Skeletal muscle tissue (tissue), 4 donors: ENCODE data around the gene C21orf58. TPM values are rescaled to one million over a fixed set of nuclear protein-coding genes. Genes with fewer than 3 reads are reported as not detected.
"Not testable (repeated sequence)": the region's sequence is repeated elsewhere in the genome, so short reads cannot be mapped to it uniquely, and the experiment has no call there.

Experiments used
- H3K27ac ChIP-seq: one replicate; pipeline ENCODE4 v1.7.0; 2013; ENCODE audit warnings: mild to moderate bottlenecking, low read depth, low read length, inconsistent platforms
- H3K27me3 ChIP-seq, 3 donors: one replicate each; pipeline ENCODE4 v1.7.0; 2013; ENCODE audit warnings: low read length in 3 of 3; ENCODE audit not compliant: control insufficient read depth in 3 of 3, insufficient read depth in 3 of 3
- H3K36me3 ChIP-seq, 3 donors: one replicate each; pipeline ENCODE4 v1.7.0; 2013; ENCODE audit warnings: low read length in 3 of 3; ENCODE audit not compliant: control insufficient read depth in 3 of 3, insufficient read depth in 3 of 3
- H3K4me1 ChIP-seq, 3 donors: one replicate each; pipeline ENCODE4 v1.7.0; 2013; ENCODE audit warnings: low read length in 3 of 3, mild to moderate bottlenecking in 3 of 3; ENCODE audit not compliant: control insufficient read depth in 3 of 3, insufficient read depth in 3 of 3
- H3K4me3 ChIP-seq, 3 donors: one replicate each; pipeline ENCODE4 v1.7.0; 2013; ENCODE audit warnings: low read length in 3 of 3
- H3K9ac ChIP-seq, 3 donors: one replicate each; pipeline ENCODE4 v1.7.0; 2013; ENCODE audit warnings: low read length in 3 of 3, mild to moderate bottlenecking in 3 of 3, moderate library complexity in 2 of 3, low read depth in 1 of 3
- H3K9me3 ChIP-seq, 3 donors: one replicate each; pipeline ENCODE4 v1.7.0; 2013; ENCODE audit warnings: low read length in 3 of 3; ENCODE audit not compliant: control insufficient read depth in 3 of 3
- total RNA-seq: library from RNA; depleted of rRNA; stranded (reverse); fragments of >200 nt; gene quantifications from one replicate; pipeline ENCODE4 v1.2.3, GENCODE V29; 2014
- donor health status: Osteomylitis.

Gene C21orf58
- total RNA-seq = 3.1 TPM

DNA sequence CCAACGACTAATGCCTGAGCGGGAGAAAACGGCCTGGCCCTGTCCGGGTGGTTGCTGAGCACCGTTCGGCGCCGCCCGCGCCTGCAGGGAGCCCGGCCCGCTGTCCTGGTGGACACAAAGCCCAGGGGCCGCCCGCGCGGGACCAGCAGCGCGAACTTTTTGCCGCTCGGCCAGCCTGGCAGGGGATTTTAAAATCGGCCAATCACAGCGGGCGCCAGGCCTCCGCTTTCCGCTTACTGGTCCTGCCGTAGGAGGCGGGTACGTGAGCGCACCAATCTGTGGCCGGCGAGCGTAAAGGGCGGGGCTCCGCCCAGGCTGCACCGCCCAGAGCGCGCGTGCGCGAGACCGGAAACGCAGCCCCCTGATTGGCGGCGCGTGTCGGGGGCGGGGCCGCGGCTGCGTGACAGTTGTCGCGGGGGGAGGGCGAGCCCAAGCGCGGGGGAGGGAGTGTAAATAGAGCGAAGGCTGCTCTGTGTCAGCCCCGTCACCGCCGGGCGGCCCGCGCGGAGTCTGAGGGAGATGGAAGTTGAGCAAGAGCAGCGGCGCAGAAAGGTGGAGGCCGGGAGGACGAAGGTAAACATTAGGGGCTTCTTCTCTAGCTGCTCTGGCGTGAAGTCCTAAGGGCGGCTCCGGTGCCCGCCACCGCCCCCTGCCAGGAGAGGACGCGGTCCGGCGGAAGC lies at the start of gene C21orf58, which contains the start of gene PCNT:
Gene C21orf58, minus strand, starts transcription at position 161 of the 680 bp plus-strand sequence. CDS start 1,132 bp downstream, outside the sequence.
Gene PCNT, plus strand, starts transcription at position 447 of the 680 bp plus-strand sequence. Its CDS starts 73 bp downstream, at position 520.
- H3K9ac ChIP-seq = peak within 1 kb of the TSS; percentile 83 to 97 (median 92)
- peaks cover 20 to 35% (median 23%) of the 10 kb centered on the region in 3 donors for H3K4me1 ChIP-seq
- no peaks in the 10 kb centered on the region for H3K9me3 ChIP-seq
- H3K27me3 ChIP-seq = no peaks in the 10 kb centered on the region
- peak within 1 kb of the TSS; percentile 82 to 90 (median 89) for H3K4me3 ChIP-seq
- peaks cover 0 to 8% (median 6%) of the 10 kb centered on the region in 3 donors for H3K36me3 ChIP-seq
- peak within 1 kb of the TSS; percentile 98 for H3K27ac ChIP-seq

DNA sequence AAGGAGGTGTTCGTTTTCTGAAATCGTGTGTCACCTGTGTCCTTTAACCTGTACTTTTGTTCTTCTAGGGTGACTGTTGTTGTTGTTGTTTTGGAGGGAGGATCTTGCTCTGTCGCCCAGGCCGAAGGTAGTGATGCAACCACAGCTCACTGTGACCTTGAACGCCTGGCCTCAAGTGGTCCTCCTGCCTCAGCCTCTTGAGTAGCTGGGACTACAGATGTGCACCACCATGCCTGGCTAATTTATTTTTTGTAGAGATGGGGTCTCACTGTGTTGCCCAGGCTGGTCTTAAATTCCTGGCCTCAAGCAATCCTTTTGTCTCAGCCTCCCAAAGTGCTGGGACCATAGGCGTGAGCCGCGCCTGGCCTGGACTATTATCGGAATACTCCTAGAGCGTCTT lies 49.3 kb upstream of the C21orf58 start:
- H3K36me3 ChIP-seq = peaks cover 17 to 24% (median 18%) of the 10 kb centered on the region in 3 donors
- H3K27ac ChIP-seq = peak overlapping the region; percentile 96
- H3K4me1 ChIP-seq = peaks cover 35 to 74% (median 60%) of the 10 kb centered on the region in 3 donors
- H3K9me3 ChIP-seq, H3K4me3 ChIP-seq, H3K9ac ChIP-seq, H3K27me3 ChIP-seq: not testable (repeated sequence)

DNA sequence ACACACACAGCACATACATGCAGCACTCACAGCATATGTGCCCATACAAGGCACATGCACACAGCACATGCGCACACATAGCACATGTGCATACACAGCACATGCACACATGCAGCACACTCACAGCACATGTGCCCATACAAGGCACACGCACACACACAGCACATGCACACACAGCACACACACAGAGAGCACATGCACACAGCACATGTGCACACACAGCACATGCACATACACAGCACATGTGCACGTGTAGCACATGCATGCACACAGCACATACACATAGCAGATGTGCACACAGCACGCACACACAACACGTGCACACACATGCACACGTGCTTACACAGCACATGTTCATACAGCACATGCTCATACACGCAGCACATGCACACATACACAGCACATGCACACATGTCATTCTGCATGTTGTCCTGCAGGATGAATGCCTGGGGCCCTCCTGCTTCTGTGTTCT lies 48.4 kb upstream of the C21orf58 start:
- Histone ChIP-seq H3K27me3 (no peaks in the 10 kb centered on the region), H3K9me3 (no peaks in the 10 kb centered on the region), H3K4me3 (peak overlapping the region in 2 of 3 donors; percentile 2 to 37), H3K36me3 (peaks cover 20 to 30% (median 26%) of the 10 kb centered on the region in 3 donors), H3K4me1 (peaks cover 31 to 72% (median 53%) of the 10 kb centered on the region in 3 donors), H3K9ac (no peak overlapping the region), H3K27ac (no peak overlapping the region)

DNA sequence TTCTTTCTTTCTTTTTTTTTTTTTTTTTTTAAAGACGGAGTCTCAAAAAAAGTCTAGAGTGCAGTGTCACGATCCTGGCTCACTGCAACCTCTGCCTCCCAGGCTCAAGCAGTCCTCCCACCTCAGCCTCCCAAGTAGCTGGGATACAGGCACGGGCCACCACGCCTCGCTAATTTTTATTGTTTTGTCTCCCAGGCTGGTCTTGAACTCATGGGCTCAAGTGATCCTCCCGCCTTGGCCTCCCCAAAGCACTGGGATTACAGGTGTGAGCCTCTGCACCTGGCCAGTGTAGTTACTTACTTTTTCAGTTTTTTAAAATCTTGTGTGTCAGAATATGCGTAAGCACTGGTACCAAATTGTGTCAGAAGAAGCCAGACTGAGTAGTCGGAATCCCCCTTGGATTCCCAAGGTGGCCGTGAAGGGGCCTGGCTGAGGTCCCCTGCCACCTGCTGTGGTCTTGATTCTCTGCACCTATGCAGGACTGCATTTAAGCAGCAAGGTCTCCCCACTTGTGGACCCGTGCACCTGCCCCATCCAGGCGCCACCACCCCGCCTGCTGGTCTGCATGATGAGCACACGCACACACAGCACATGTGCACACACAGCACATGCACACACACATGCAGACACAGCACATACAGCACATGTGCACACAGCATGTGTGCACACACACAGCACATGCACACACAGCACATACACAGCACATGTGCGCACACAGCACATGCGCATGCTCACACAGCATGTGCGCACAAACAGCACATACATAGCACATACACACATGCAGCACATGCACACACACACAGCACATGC lies 47.7 kb upstream of the C21orf58 start:
- Histone ChIP-seq H3K9ac (peak overlapping the region in 1 of 3 donors; percentile 25), H3K27ac (no peak overlapping the region), H3K4me3 (no peak overlapping the region), H3K36me3 (peaks cover 27 to 34% (median 32%) of the 10 kb centered on the region in 3 donors), H3K27me3 (no peaks in the 10 kb centered on the region), H3K9me3 (no peaks in the 10 kb centered on the region), H3K4me1 (peaks cover 25 to 69% (median 47%) of the 10 kb centered on the region in 3 donors)

DNA sequence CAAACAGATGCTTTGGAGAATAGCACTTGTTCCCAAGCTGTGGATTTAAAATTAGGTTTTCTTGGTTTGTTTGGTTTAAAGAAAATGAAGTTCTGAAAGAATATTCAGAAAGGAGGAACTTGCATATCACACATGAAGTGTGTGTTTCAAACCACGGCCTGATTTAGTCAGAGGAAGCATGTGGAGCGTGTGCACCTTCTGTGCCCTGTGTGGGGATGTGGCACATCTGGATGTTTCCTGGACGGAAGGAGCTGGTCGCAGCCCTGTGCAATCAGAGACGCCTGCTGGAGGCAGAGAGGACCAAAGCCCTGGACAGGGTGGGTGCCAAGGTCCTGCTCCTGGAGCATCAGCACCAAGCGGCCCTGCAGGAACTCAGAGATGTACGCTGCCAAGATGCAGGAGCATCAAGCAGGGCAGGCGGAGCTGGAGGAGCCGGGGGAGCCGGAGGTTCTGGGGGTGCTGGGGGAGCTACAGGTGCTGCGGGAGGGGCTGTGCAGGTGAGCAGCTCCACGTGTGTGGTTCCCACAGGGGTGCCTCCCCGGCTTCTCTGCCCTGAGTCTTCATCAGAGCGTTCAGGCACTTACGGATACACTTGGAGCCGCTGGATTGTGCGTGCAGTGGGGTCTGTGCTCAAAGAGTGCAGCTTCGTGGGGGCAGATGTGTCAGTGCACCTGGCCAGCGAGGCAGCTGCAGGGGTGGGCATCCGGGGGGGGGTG lies 46.0 kb upstream of the C21orf58 start:
- H3K4me1 ChIP-seq = peaks cover 17 to 70% (median 38%) of the 10 kb centered on the region in 3 donors
- peak overlapping the region in 1 of 3 donors; percentile 0 for H3K4me3 ChIP-seq
- no peaks in the 10 kb centered on the region for H3K9me3 ChIP-seq
- peak overlapping the region; percentile 25 for H3K27ac ChIP-seq
- H3K9ac ChIP-seq = peak overlapping the region in 1 of 3 donors; percentile 57
- peaks cover 39 to 50% (median 46%) of the 10 kb centered on the region in 3 donors for H3K36me3 ChIP-seq
- H3K27me3 ChIP-seq = no peaks in the 10 kb centered on the region

DNA sequence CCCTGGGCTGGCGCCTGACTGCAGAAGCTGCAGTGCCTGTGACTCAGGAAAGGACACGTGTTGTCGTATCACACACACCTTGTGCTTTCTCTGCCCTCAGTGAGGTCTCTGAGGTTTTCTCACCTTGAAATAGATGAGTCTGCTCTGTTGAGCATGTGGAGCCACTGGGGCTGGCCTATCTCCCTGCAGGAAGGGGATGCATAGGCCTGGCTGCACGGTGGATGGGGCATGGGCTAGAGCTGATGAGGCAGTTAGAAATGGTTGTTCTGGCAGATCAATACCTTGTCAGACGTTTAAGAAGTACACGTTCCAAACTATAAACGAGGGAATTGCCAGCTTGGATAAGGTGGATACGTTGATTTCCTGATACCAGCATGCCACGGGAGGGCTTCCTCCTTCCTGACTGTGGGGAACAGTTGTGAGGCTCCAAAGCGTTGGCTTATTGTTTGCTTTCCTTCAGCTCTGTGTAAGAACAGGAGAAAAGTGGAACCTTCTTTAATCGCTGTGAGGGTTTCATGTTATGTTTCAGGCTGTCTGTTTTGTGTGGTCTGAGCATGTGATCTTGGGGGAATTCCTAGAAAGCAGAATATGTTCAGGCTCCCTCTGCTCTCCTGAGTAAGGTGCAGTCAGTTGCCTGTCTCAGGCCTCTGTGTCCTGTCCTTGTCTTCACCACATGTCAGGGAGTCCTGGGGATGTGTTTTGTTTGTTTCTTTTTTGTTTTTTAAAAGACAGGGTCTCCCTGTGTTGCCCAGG lies 45.0 kb upstream of the C21orf58 start:
- Histone ChIP-seq H3K4me1 (peaks cover 17 to 71% (median 33%) of the 10 kb centered on the region in 3 donors), H3K4me3 (peak overlapping the region in 2 of 3 donors; percentile 2 to 52), H3K36me3 (peaks cover 47 to 58% (median 54%) of the 10 kb centered on the region in 3 donors), H3K27ac (peak overlapping the region; percentile 7), H3K9me3 (no peaks in the 10 kb centered on the region), H3K27me3 (no peaks in the 10 kb centered on the region), H3K9ac (peak overlapping the region; percentile 11 to 69 (median 27))

DNA sequence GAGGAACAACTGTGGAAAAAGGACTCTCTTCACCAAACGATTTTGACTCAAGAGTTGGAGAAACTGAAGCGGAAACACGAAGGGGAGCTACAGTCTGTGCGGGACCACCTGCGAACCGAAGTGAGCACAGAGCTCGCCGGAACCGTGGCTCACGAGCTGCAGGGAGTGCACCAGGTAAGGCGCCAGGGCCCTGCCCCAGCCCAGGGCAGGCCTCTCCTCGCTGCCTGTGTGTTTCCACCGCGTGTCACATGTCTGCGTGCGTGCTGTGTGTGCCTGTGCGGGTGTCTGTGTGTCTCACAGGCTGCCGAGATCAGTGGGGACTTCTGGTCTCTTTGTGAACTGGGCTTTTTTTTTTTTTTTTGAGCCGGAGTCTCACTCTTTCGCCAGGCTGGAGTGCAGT lies 43.3 kb upstream of the C21orf58 start:
- Histone ChIP-seq H3K36me3 (peaks cover 60 to 62% (median 61%) of the 10 kb centered on the region in 3 donors), H3K4me1 (peaks cover 21 to 73% (median 40%) of the 10 kb centered on the region in 3 donors)

DNA sequence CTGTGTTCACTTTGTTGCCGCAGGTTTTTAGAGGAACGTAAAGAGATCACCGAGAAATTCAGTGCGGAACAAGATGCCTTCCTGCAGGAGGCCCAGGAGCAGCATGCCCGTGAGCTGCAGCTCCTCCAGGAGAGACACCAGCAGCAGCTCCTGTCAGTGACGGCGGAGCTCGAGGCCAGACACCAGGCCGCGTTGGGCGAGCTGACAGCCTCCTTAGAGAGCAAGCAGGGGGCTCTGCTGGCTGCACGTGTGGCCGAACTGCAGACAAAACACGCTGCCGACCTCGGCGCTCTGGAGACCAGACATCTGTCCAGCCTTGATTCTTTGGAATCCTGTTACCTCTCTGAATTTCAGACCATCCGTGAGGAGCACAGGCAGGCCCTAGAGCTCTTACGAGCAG lies 42.9 kb upstream of the C21orf58 start:
- H3K4me1 ChIP-seq = peaks cover 24 to 72% (median 39%) of the 10 kb centered on the region in 3 donors
- H3K4me3 ChIP-seq = no peak overlapping the region
- peaks cover 58 to 60% (median 60%) of the 10 kb centered on the region in 3 donors for H3K36me3 ChIP-seq
- H3K27ac ChIP-seq = no peak overlapping the region
- no peak overlapping the region for H3K9ac ChIP-seq
- no peaks in the 10 kb centered on the region for H3K27me3 ChIP-seq
- no peaks in the 10 kb centered on the region for H3K9me3 ChIP-seq

More for the DNA sequence above, 43.3 kb upstream of the C21orf58 start:
- Histone ChIP-seq H3K9ac (no peak overlapping the region), H3K9me3 (no peaks in the 10 kb centered on the region), H3K4me3 (no peak overlapping the region), H3K27ac (no peak overlapping the region), H3K27me3 (no peaks in the 10 kb centered on the region)

DNA sequence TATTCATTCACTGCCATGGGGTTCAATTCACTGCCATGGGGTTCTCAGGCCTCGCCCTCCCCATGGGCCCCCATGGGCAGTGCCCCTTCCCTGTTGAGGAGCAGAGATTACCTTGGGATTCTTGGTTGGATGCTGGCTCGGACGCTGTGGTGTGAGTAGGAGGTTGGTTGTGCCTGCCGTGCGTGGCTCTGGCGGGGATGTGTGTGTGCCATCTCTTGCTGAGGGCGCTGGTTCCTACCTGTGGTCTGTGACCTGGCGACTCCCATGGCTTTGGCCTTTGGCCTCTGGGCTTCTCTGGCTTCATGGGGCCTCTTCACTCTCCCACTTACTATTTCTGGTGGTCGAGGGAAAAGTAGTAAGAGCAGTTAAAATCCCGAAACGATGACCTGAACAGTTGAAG lies 42.4 kb upstream of the C21orf58 start:
- H3K27ac ChIP-seq = no peak overlapping the region
- no peaks in the 10 kb centered on the region for H3K27me3 ChIP-seq
- H3K9me3 ChIP-seq = no peaks in the 10 kb centered on the region
- H3K9ac ChIP-seq = peak overlapping the region in 2 of 3 donors; percentile 8 to 20
- no peak overlapping the region for H3K4me3 ChIP-seq
- H3K36me3 ChIP-seq = peaks cover 61 to 62% (median 62%) of the 10 kb centered on the region in 3 donors
- peaks cover 24 to 73% (median 38%) of the 10 kb centered on the region in 3 donors for H3K4me1 ChIP-seq
